ENCODE results near the gene CSF2RB. TPM values are rescaled to one million over a fixed set of nuclear protein-coding genes. Genes with fewer than 3 reads are reported as not detected.

Gene CSF2RB
- total and polyA plus RNA-seq, 12 donors: 0.81 to 20.8 (median 1.7) TPM

GRCh38 chr22:36942556-36942955, 29.1 kb downstream of the CSF2RB start:
- H3K27ac ChIP-seq: no peak overlapping the region
- no peaks in the 10 kb centered on the region for H3K9me3 ChIP-seq
- H3K27me3 ChIP-seq: peaks cover 0 to 24% (median 0%) of the 10 kb centered on the region in 7 donors
- H3K4me1 ChIP-seq: no peaks in the 10 kb centered on the region
- no peak for DNase-seq
- H3K36me3 ChIP-seq: peaks cover 0 to 9% (median 0%) of the 10 kb centered on the region in 9 donors
- no peak for ATAC-seq
- intact Hi-C loops (cut with DNase I): no loop called here
- H3K4me3 ChIP-seq: no peak overlapping the region
- TF ChIP-seq CTCF (IDR thresholded peaks at IDR 0.05): no peak
- WGBS, 2 donors: 69 to 70% methylated on average over 5 of the region's 5 CpGs

DNA sequence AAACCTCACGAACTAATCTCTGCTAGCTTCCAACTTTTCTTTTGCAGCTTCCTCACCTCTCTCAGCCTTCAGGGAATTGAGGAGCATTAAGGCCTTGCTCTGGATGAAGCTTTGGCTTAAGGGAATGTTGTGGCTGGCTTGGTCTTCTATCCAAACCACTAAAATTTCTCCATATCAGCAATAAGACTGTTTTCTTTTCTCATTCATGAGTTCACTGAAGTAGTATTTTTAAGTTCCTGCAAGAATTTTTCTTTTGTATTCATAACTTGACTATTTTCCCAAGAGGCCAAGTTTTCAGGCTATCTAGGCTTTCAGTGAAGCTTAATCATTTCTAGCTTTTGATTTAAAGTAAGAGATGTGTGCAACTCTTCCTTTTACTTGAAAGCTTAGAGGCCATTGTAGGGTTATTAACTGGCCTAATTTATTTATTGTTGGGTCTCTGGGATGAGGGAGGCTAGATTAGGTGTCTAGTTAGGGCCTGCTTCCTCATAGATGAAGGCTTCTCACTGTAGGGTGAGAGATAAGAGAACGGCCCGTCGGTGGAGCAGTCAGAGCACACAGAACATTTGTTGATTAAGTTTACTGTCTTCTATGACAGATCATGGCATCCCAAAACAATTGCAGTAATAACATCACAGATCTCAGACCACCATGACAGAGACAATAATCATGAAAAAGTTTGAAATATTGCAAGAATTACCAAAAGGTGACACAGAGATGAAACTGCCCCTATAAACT, 33.2 kb downstream of the CSF2RB start:
- Histone ChIP-seq H3K27me3 (peaks cover 0 to 18% (median 0%) of the 10 kb centered on the region in 7 donors), H3K9me3 (peaks cover 0 to 3% (median 0%) of the 10 kb centered on the region in 11 donors), H3K4me1 (no peaks in the 10 kb centered on the region), H3K27ac (no peak overlapping the region), H3K4me3 (no peak overlapping the region), H3K36me3 (no peaks in the 10 kb centered on the region)
- 31 to 39% methylated on average over 4 of the region's 4 CpGs for WGBS, 2 donors
- DNase-seq (no peak), ATAC-seq (no peak)
- TF ChIP-seq CTCF (IDR thresholded peaks at IDR 0.05): peak in 1 of 9 donors; percentile 14
- intact Hi-C loops (cut with DNase I): no loop called here

GRCh38 chr22:36948273-36949225, 35.1 kb downstream of the CSF2RB start:
- intact Hi-C loops (cut with DNase I): no loop called here
- 51 to 56% methylated on average over 9 of the region's 9 CpGs for WGBS, 2 donors
- Histone ChIP-seq H3K4me3 (no peak overlapping the region), H3K9me3 (peaks cover 0 to 3% (median 0%) of the 10 kb centered on the region in 11 donors), H3K27ac (no peak overlapping the region), H3K4me1 (no peaks in the 10 kb centered on the region), H3K36me3 (no peaks in the 10 kb centered on the region), H3K27me3 (peaks cover 0 to 14% (median 7%) of the 10 kb centered on the region in 7 donors)
- no peak for DNase-seq
- ATAC-seq: no peak
- no peak for TF ChIP-seq CTCF (IDR thresholded peaks at IDR 0.05)

DNA sequence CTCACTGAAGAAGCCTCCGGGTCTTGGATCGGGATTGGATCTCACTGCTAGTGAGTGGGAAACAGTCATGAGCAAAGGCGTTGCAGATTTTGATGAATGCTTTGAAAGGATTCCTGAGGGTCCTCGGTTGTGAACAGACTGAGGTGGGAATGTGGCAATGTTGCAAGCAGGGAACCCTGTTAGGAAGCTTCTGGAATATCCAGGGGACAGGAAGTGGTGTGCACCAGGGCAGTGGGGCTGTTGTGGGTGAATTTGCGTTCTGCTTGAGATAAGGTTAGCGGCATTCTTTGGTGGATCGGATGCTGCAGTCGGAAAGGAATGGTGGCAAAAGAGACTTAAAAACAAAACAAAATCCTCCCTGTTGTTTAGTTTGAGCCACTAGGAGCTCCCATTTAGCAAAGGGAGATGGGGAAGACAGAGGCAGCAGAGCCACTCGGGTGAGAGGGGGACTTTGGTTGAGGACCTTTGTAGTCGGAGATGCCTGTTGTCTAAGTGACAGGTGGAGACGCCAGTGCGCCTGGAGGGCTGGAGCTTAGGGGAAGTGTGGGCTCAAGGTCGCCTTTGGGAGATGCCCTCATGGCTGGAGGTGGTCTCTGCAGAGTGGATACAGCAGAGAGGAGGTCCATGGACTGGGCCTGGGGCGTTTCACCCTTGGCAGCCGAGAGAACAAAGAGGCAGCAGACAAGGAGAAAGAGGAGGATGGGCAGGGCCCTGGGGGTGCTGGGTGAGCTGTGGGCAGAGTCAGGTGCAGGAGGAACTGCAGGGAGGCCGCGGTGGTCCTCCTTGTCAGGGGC, 37.6 kb downstream of the CSF2RB start:
- intact Hi-C loops (cut with DNase I): no loop called here
- ATAC-seq (no peak), DNase-seq (no peak)
- H3K27me3 ChIP-seq: peaks cover 0 to 24% (median 12%) of the 10 kb centered on the region in 7 donors
- 78 to 83% methylated on average over 17 of the region's 17 CpGs for WGBS, 2 donors
- H3K27ac ChIP-seq: no peak overlapping the region
- no peak overlapping the region for H3K4me3 ChIP-seq
- H3K4me1 ChIP-seq: peaks cover 0 to 4% (median 0%) of the 10 kb centered on the region in 9 donors
- no peaks in the 10 kb centered on the region for H3K36me3 ChIP-seq
- no peak for TF ChIP-seq CTCF (IDR thresholded peaks at IDR 0.05)
- H3K9me3 ChIP-seq: peaks cover 0 to 3% (median 0%) of the 10 kb centered on the region in 11 donors
